Stimulated activated CD8-positive, alpha-beta memory T cell treated with anti-CD3 and anti-CD28 coated beads, Interleukin-7, amount 100 ng/mL, for 4 hours (primary cell): Measurements from ENCODE around the gene PIANP.

Experiments
- DNase-seq, 2 donors: peaks; one replicate each; pipeline ENCODE4 v3.0.0-alpha.2; 2020; ENCODE audit warnings: low read depth in 2 of 2

PIANP gene

DNA sequence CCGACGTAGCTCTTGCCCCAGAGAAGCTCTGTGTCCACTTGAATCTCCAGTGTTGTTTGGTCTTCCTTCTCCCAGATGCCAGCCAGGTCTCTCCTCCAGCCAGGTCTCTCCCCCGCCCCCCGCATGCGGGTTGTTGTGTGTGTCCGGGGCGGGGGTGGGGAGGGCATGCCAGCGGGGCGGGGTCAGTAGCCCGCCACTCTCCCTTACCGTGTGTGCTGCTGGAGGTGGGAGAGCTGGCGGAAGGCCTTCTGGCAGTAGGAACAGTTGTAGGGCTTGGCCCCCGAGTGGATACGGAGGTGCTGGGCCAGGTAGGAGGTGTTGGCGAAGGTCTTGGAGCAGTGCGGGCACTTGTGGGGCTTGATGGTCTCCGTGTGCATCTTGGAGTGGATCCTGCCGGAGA lies 28.5 kb downstream of the PIANP start:
- no peak for DNase-seq

- no peak for DNase-seq
Measured at GRCh38 chr12:6667559-6668210, 32.9 kb downstream of the PIANP start.

GRCh38 chr12:6666211-6666610 lies 34.4 kb downstream of the PIANP start:
- no peak for DNase-seq

DNA sequence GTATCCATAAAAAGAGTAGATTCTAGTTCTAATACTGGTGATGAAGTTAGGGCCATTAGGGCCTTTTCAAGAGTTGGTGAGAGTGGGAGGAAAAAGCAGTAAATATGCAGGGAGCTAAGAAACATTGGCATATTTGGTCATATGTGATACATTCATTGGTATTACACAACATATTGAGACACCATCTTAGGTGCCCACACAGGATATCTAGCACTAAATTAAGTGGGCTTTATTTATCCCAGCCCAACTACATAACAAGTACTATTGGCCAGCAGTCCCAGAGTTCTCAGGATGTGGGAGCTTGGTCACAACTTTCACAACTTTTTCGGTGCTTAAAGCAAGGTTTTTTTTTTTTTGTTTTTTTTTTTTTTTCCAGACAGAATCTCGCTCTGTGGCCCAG lies 35.7 kb downstream of the PIANP start:
- DNase-seq, result no peak

DNA sequence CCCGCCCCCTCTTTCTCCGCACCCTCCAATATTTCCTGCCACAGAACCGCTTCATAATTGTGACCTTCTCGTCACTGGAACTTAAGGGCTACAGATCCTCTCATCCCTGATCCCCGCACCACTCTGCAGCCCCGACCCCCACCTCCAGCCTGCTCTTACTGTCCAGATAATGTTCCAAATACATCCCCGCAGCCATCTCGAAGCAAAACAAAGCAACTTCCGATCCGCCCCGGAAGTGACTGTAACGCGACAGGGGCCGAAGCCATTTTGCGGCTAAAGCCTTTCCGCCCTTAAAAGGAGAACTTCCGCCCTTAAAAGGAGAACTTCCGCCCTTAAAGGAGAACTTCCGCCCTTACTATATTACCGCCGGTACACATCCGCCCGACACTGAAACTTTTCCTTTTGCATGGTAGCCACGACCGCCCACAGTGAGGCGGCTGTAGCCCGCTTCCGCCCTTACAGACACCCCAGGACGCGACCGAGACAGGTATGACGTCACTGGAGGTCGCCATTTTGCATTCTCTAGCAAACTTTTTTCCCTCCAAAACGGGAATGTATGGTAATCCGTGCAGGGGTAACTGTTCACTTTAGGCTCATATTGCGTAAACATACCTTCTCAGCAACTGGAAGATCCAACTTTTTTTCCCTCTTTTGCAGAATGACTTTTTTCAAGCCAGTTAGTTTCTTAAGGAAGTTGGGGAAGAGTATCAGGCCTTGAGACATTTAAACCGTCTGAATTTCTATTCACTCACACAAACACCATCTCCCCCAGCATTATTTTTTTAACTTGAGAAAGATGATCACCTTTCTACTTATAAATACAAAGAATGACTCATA lies 37.5 kb downstream of the PIANP start, which contains the start of gene ING4:
Gene ING4 (minus strand): TSS at position 214 of the 837 bp plus-strand sequence. CDS start 18 bp downstream, at position 196.
- DNase-seq, result peak; percentile 95 to 97

- DNase-seq, result no peak
Measured at GRCh38 chr12:6662602-6662905, 38.1 kb downstream of the PIANP start.

DNA sequence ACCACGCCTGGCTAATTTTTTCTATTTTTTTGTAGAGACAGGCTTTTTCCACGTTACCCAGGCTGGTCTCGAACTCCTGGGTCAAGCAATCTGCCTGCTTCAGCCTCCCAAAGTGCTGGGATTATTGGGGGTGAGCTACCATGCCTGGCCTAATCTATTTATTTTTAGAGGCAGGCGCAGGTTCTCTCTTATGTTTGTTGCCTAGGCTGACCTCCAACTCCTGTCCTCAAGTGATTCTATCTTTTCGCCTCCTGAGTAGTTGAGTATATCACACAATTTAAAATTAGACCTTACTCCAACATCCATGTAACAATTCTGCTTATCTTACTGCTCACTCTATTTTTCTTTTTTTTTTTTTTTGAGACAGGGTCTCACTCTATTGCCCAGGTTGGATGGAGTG lies 46.6 kb downstream of the PIANP start:
- DNase-seq, result no peak

DNA sequence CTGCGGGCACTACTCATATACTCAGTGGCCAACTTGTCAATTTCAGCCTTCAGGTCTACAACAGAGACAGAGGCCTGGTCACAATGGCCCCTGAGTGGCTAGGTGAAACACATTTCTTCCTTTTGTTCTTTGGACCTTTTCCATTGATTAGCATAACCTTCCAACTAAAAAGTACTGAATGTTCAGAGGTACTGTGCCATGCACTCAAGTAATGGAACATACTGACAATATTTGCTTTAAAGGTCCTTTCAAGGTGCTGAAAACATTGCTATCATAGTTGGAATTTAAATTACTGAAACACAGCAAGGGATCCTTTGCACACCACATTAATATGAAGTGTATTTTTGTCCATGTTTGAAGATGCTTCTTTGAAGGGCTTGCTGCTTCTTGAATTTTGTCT lies 47.3 kb downstream of the PIANP start:
- DNase-seq, result no peak

GRCh38 chr12:6652391-6652790 lies 48.2 kb downstream of the PIANP start:
- no peak for DNase-seq

- DNase-seq, result no peak
Measured at GRCh38 chr12:6650832-6651231, 49.8 kb downstream of the PIANP start.

DNA sequence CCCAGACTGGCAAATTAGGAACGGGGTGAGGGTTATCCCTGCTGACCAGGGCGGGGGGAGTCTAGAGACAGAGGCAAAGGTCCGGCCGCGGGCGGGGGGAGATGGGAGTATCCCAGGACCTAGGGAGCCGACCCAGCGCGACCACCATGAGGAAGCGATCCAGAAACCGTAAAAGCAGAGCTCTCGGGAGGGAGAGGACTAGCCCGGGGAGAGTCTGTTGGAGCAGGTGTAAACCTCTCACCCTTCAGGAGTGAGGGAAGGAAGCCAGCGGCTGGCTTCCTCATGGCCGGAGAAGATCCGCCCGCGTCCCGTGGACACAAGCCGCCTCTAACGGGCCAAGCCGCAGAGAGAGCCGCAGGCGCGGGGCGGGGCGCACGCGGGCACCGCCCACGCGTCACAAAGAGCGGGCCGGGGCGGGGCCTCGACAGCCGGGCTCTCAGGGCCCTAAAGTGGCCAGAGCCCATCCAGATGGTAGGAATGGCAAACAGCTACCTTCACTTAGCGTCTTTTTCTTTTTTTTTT lies 53.5 kb downstream of the PIANP start, which contains the start of gene ACRBP:
Gene ACRBP (minus strand): TSS at position 350 of the 522 bp plus-strand sequence. CDS start 66 bp downstream, at position 284.
- DNase-seq, result peak in 1 of 2 donors; percentile 23

DNA sequence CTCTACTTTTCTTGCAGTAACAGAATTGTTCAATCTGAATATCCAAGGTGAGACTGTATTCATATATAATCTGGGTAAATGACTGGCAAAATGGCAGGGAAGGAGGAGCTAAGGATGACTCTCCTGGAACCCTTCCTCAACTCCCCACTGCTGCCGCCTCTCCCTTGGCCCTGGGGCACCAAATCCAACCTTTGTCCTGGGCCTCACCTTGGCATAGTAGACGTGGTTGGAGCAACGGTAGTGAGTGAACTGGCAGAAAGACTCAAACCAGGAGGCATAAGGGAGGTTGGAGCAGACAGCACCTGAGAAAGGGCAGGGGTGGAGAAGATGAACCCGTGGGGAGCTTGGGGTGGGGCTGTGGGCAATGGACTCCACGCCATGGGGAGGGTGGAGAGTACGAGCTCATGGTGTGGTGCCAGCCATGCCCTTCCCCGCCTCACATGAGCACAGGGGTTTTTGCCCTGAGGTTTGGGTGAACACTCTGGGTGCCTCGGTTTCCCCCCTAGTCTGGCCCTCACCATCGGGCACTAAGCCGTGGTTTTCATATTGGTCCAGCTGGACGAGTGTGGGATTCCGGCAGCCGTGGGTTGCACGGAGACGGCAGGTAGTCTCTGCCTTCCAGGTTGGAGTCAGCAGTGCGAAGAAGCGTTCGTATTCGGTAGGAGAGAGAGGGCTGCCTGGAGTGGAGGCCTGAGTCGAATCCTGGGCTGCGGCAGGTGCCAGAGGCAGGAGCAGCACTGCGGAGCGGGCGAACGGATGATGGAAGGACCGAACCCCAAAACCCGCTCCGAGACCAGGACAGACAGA lies 54.1 kb downstream of the PIANP start:
- no peak for DNase-seq

GRCh38 chr12:6644903-6645302 lies 55.7 kb downstream of the PIANP start:
- DNase-seq, result no peak

GRCh38 chr12:6644257-6644596 lies 56.4 kb downstream of the PIANP start:
- DNase-seq, result no peak
